ENCODE data around the gene TAS1R3. TPM values are rescaled to one million over a fixed set of nuclear protein-coding genes. Genes with fewer than 3 reads are reported as not detected.

The TAS1R3 gene
- total RNA-seq, 2 experiments from 2014 or later, result 0.13 to 0.14 TPM

DNA sequence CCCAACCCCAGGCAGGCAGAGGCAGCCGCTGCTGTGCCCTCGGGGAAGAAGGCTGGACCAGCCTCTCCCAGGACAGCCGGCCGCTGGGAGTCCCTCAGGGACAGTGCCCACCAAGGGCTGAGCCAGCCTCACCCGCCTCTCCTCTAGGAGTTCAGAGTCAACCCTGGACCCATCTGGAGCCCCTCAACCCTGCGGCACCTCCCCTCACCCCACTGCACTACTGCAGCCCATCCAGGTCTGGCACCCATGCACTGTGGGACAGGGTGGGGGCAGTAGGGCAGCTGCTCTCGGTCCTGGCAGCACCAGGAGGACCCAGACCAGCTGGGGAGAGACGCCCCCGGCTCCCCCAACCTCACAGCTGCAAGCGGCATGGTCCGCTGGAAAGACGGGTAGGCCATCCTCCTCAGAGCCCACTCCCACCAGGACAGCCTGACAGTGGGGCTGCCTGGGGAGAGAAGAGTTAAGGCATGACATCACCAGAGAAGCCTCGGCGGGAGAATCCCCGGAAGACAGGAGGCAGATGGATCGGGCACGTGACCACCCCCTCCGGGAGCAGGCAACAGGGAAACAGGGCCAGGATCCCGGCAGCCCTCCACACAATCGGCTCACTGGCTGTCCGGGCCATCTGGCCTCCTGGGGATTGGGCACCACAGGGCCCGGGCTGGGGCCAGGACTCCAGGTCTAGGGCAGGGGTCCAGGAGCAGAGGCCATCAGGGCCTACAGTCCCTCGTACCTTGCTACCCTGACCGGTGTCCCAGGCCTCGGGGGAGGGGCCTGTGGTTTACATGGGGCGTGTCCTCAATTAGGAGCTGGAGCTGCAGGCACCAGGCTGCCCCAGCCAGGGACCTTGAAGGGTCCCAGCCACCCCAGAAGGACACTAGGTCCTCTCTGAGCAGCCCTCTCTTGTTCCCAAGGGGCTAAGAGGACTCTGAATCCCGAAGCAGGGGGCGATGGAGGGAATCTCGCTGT, 26.5 kb upstream of the TAS1R3 start:
- CTCF ChIA-PET, result interaction anchor here (1.0 to 2.7 kb wide), 8 partner anchors 10 to 302 kb away, joined by 3 to 15 read pairs (median 4); no protein-coding TSS in a partner anchor
- Mint-ChIP-seq H3K4me1 (ENCODE audit: low read depth) (peaks cover 25% of the 10 kb centered on the region), H3K27me3 (no peaks in the 10 kb centered on the region), H3K4me3 (peak overlapping the region; percentile 80), H3K36me3 (ENCODE audit: low read depth) (peaks cover 4% of the 10 kb centered on the region), H3K27ac (peak overlapping the region; percentile 81), H3K9me3 (no peaks in the 10 kb centered on the region)
- ATAC-seq (no peak), DNase-seq (no peak)
- POLR2A ChIA-PET, result interaction anchor here (0.6 kb wide), 1 partner anchor 97 kb away, joined by 3 read pairs; no protein-coding TSS in a partner anchor
- TF ChIP-seq, protein P1, sequence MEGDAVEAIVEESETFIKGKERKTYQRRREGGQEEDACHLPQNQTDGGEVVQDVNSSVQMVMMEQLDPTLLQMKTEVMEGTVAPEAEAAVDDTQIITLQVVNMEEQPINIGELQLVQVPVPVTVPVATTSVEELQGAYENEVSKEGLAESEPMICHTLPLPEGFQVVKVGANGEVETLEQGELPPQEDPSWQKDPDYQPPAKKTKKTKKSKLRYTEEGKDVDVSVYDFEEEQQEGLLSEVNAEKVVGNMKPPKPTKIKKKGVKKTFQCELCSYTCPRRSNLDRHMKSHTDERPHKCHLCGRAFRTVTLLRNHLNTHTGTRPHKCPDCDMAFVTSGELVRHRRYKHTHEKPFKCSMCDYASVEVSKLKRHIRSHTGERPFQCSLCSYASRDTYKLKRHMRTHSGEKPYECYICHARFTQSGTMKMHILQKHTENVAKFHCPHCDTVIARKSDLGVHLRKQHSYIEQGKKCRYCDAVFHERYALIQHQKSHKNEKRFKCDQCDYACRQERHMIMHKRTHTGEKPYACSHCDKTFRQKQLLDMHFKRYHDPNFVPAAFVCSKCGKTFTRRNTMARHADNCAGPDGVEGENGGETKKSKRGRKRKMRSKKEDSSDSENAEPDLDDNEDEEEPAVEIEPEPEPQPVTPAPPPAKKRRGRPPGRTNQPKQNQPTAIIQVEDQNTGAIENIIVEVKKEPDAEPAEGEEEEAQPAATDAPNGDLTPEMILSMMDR (IDR thresholded peaks at IDR 0.05), result no peak
- intact Hi-C loops (cut with micrococcal nuclease), result no loop called here

DNA sequence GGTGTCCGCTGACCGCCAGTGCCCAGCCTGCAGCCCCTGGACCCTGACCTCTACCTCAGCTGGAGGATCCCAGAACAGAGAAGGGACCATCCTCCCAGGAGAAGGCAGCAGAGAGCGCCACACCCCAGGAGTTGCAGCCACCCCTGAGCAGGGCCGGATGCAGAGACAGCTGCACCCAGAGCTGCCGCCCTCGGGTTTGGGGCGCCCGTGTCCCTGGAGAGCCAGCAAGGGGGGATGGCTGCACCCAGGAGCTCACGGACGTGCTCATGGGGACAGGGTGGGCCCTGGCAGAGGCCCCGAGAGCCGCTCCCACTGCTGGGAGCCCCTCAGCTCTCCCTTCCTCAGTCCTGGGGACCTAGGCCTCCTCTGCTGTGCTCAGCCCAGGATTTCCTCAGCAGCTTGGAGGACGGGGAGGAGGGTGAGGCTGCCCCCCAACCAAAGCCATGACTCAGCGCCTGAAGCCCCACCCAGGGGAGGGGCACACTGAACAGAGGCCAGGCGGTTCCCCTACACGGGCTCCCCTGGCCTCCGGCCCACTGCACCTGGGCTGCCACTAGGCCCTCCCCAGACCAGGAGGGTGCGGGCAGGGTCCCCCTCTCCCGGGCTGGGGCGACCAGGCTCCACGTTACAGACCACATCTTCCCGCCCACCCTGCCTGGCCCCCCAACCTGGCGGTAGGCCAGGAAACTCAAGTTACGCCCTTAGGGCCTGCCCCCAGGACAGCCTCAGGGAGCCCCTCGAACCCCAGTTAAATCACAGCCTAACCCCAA, 25.6 kb upstream of the TAS1R3 start:
- Mint-ChIP-seq H3K36me3 (ENCODE audit: low read depth) (peaks cover 4% of the 10 kb centered on the region), H3K27me3 (no peaks in the 10 kb centered on the region)
- peak; percentile 62 for ATAC-seq

DNA sequence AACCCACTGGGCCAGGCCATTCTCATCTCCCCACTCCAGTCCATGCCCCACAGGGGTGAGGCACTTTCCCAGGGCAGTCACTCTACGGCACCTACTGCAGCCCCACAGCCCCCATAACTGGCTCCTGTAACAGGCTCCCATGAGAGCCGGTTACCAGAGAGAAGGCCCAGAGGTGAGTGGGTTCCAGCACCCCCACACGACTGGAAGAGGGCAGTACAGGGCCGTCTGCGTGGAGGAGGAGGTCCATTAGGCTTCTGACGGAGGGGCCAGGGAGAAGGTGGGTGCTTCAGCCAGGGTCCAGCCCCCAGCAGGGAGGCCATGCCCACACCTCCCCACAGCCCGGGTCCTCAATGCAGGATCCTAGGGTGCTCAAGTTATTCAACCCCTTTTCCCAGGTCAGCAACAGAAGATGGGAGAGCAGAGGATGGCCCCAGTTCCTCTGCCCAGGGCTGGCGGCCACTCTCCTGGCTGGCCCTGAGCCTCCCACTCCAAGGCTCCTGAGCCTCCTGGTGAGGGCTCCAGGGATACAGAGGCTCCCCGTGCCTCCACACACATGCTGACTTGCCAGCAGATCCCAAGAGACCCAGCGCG, 24.9 kb upstream of the TAS1R3 start:
- CTCF ChIA-PET, result interaction anchor here (1.6 kb wide), 1 partner anchor 184 kb away, joined by 7 read pairs; no protein-coding TSS in a partner anchor
- no peak for ATAC-seq
- H3K27ac Mint-ChIP-seq, result peak overlapping the region; percentile 81

More for the DNA sequence above, 25.6 kb upstream of the TAS1R3 start:
- POLR2A ChIA-PET, result interaction anchor here (0.6 kb wide), 1 partner anchor 96 kb away, joined by 3 read pairs; no protein-coding TSS in a partner anchor
- TF ChIP-seq, protein P1 (IDR thresholded peaks at IDR 0.05), result no peak
- CTCF ChIA-PET, result interaction anchor here (1.0 to 2.7 kb wide), 5 partner anchors 14 to 183 kb away, joined by 3 to 15 read pairs (median 4); no protein-coding TSS in a partner anchor
- Mint-ChIP-seq H3K4me1 (ENCODE audit: low read depth) (peaks cover 25% of the 10 kb centered on the region), H3K4me3 (peak overlapping the region; percentile 80), H3K9me3 (no peaks in the 10 kb centered on the region), H3K27ac (peak overlapping the region; percentile 81)
- intact Hi-C loops (cut with micrococcal nuclease), result no loop called here
- DNase-seq, result peak; percentile 90

DNA sequence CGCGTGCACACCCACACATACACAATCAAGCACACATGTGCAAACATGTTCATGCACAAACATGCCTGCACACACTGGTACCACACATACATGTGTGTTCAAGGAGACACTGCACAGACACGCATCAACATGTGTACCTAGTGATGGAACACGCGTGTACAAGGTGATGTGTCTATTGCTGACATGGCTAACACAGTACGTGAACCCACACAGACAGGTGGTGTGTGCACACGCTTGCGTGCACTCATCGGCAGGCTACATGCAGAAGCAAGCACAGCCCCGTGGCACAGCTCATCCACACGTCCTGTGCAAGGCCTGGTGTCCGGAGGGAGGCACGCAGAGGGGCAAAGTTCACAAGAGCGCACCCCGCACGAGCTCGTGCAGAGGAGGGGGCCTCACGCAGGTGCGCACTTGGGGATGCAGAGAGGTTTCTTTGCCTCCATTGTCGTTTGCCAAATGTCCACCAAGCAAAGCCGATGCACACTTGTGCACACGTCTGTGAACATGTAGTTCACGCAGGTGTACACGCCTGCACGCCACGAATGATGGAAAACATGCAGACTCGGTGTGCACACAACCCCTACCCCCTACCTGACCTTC, 24.3 kb upstream of the TAS1R3 start:
- ATAC-seq (no peak), DNase-seq (peak; percentile 20)
- POLR2A ChIA-PET, result no interaction called here
- peaks cover 4% of the 10 kb centered on the region for H3K36me3 Mint-ChIP-seq (ENCODE audit: low read depth)
- TF ChIP-seq, protein P1 (IDR thresholded peaks at IDR 0.05), result no peak
- H3K9me3 Mint-ChIP-seq, result no peaks in the 10 kb centered on the region
- H3K27ac Mint-ChIP-seq, result peak overlapping the region; percentile 39
- H3K27me3 Mint-ChIP-seq, result no peaks in the 10 kb centered on the region
- H3K4me3 Mint-ChIP-seq, result peak overlapping the region; percentile 80
- peaks cover 25% of the 10 kb centered on the region for H3K4me1 Mint-ChIP-seq (ENCODE audit: low read depth)
- CTCF ChIA-PET, result no interaction called here
- intact Hi-C loops (cut with micrococcal nuclease), result no loop called here

More for the DNA sequence above, 24.9 kb upstream of the TAS1R3 start:
- intact Hi-C loops (cut with micrococcal nuclease), result no loop called here
- TF ChIP-seq, protein P1 (IDR thresholded peaks at IDR 0.05), result no peak
- POLR2A ChIA-PET, result no interaction called here
- peaks cover 4% of the 10 kb centered on the region for H3K36me3 Mint-ChIP-seq (ENCODE audit: low read depth)
- H3K27me3 Mint-ChIP-seq, result no peaks in the 10 kb centered on the region
- H3K4me3 Mint-ChIP-seq, result peak overlapping the region; percentile 80
- DNase-seq, result peak; percentile 57
- peaks cover 25% of the 10 kb centered on the region for H3K4me1 Mint-ChIP-seq (ENCODE audit: low read depth)
- no peaks in the 10 kb centered on the region for H3K9me3 Mint-ChIP-seq
